Ishikawa (cell line): ENCODE results near the gene STAG2.

Experiments
- CEBPB ChIP-seq: IDR thresholded peaks from 2 replicates; pipeline ENCODE4 v1.6.1; 2012
- EP300 ChIP-seq: IDR thresholded peaks from 2 replicates; pipeline ENCODE4 v1.6.1; 2012; ENCODE audit warnings: borderline replicate concordance
- NFIC ChIP-seq: IDR thresholded peaks from 2 replicates; pipeline ENCODE4 v1.6.1; 2012
- TAF1 ChIP-seq: IDR thresholded peaks from 2 replicates; pipeline ENCODE4 v1.6.1; 2012; ENCODE audit warnings: low read depth, mild to moderate bottlenecking
- TEAD4 ChIP-seq: IDR thresholded peaks from 2 replicates; pipeline ENCODE4 v1.6.1; 2012
- YY1 ChIP-seq: IDR thresholded peaks from 2 replicates; pipeline ENCODE4 v1.6.1; 2012; ENCODE audit warnings: low read depth

DNA sequence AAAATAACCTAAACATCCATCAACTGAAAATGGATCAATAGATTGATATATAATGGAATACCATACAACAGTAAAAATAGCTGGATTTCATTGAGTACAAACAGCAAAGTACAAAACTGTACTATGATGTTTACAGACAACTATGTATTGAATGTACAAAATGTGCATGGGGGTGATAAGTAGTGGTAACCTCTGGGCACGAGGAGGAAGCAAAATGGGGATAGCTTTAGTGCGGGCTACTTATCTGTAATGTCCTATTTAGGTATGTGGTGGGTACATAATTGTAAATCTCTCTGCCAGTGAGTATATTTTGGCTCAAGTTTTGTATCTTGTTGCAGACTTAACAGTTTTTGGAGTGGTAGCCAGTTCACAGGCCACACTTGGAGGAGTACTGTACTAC lies 123.6 kb downstream of the STAG2 start:
- TF ChIP-seq NFIC (no peak), CEBPB (no peak), TEAD4 (no peak), EP300 (no peak), TAF1 (no peak), YY1 (no peak)
